Hepatocyte (in vitro differentiated cells): ENCODE data around the gene GUCY1A2. TPM values are rescaled to one million over a fixed set of nuclear protein-coding genes. Genes with fewer than 3 reads are reported as not detected.
A peak's percentile ranks its signal among the peaks of the same experiment; 100 is the strongest.

Experiments
- DNase-seq: peaks from one replicate; pipeline ENCODE4 v3.0.0-alpha.2; 2016; ENCODE audit warnings: low spot score
- H2AFZ ChIP-seq: fragments of 200-600 bp; sonication (generic); 2 replicates; pipeline ENCODE4 v1.6.0; 2016; ENCODE audit warnings: antibody characterized with exemption, mild to moderate bottlenecking
- H3K27ac ChIP-seq: fragments of 200-600 bp; sonication (generic); 2 replicates; pipeline ENCODE4 v1.5.1; 2016; ENCODE audit warnings: mild to moderate bottlenecking
- H3K27me3 ChIP-seq: fragments of 200-600 bp; sonication (generic); 2 replicates; pipeline ENCODE4 v1.6.1; 2016
- H3K36me3 ChIP-seq: fragments of 200-600 bp; sonication (generic); replicated peaks from 2 replicates; pipeline ENCODE4 v1.5.1; 2016; ENCODE audit warnings: low read depth; ENCODE audit not compliant: insufficient read depth
- H3K4me1 ChIP-seq: fragments of 200-600 bp; sonication (generic); 2 replicates; pipeline ENCODE4 v1.5.1; 2016; ENCODE audit warnings: mild to moderate bottlenecking, moderate library complexity; ENCODE audit not compliant: insufficient read depth
- H3K4me2 ChIP-seq: fragments of 200-600 bp; sonication (generic); 2 replicates; pipeline ENCODE4 v1.6.0; 2016
- H3K4me3 ChIP-seq: fragments of 200-600 bp; sonication (generic); 2 replicates; pipeline ENCODE4 v1.5.1; 2016; ENCODE audit warnings: mild to moderate bottlenecking
- H3K79me2 ChIP-seq: fragments of 200-600 bp; sonication (generic); 2 replicates; pipeline ENCODE4 v1.6.0; 2017; ENCODE audit warnings: mild to moderate bottlenecking
- H3K9me2 ChIP-seq: fragments of 200-600 bp; sonication (generic); replicated peaks from 2 replicates; pipeline ENCODE4 v1.6.0; 2017; ENCODE audit warnings: mild to moderate bottlenecking; ENCODE audit not compliant: insufficient read depth
- H3K9me3 ChIP-seq: fragments of 200-600 bp; sonication (generic); 2 replicates; pipeline ENCODE4 v1.5.1; 2016; ENCODE audit warnings: low read depth, mild to moderate bottlenecking
- H4K20me1 ChIP-seq: fragments of 200-600 bp; sonication (generic); 2 replicates; pipeline ENCODE4 v1.6.0; 2016; ENCODE audit warnings: mild to moderate bottlenecking; ENCODE audit not compliant: insufficient read depth, poor library complexity, severe bottlenecking
- CTCF ChIP-seq: fragments of 200-600 bp; sonication (generic); IDR thresholded peaks from 2 replicates; pipeline ENCODE4 v1.5.1; 2016; ENCODE audit warnings: antibody characterized with exemption, mild to moderate bottlenecking; ENCODE audit not compliant: poor library complexity
- EZH2 ChIP-seq: fragments of 200-600 bp; sonication (generic); IDR thresholded peaks from 2 replicates; pipeline ENCODE4 v1.6.1; 2016; ENCODE audit warnings: antibody characterized with exemption, mild to moderate bottlenecking, borderline replicate concordance
- EZH2phosphoT487 ChIP-seq: fragments of 200-600 bp; sonication (generic); IDR thresholded peaks from one replicate; pipeline ENCODE4 v1.6.1; 2018; ENCODE audit warnings: antibody characterized with exemption, mild to moderate bottlenecking, low read depth, moderate library complexity; ENCODE audit not compliant: unreplicated experiment, severe bottlenecking
- WGBS: methylation state at CpG from one replicate; pipeline ENCODE4 v1.1.6; 2016; ENCODE audit warnings: low lambda C conversion rate; ENCODE audit errors: missing lambda C conversion rate; 5-methylcytosine and 5-hydroxymethylcytosine counted together
- polyA plus RNA-seq: library from polyadenylated mRNA; unstranded; fragments of >200 nt; fragmentation: Nextera tagmentation; extraction: Ambion mirVana; gene quantifications from 2 replicates; pipeline ENCODE4 v1.2.1, GENCODE V29; 2016
- total RNA-seq: library from RNA; depleted of rRNA; stranded (reverse); fragments of >200 nt; gene quantifications from 2 replicates; pipeline ENCODE4 v1.2.3, GENCODE V29; 2014

GUCY1A2 gene
- total and polyA plus RNA-seq, 2 experiments from 2014 or later = 3.3 to 9.1 TPM

GRCh38 chr11:106961518-106961917 lies 56.8 kb downstream of the GUCY1A2 start:
- no peaks in the 10 kb centered on the region for H3K36me3 ChIP-seq
- H3K27ac ChIP-seq = peak overlapping the region; percentile 26
- WGBS = 21% methylated on average over 1 of the region's 1 CpG
- H3K79me2 ChIP-seq = no peaks in the 10 kb centered on the region
- H3K9me2 ChIP-seq = no peaks in the 10 kb centered on the region
- H3K4me3 ChIP-seq = no peak overlapping the region
- no peak for DNase-seq
- peak overlapping the region; percentile 28 for H3K4me2 ChIP-seq
- no peaks in the 10 kb centered on the region for H3K27me3 ChIP-seq
- H4K20me1 ChIP-seq = no peaks in the 10 kb centered on the region
- peaks cover 22% of the 10 kb centered on the region for H3K4me1 ChIP-seq
- no peaks in the 10 kb centered on the region for H3K9me3 ChIP-seq
- TF ChIP-seq CTCF = no peak
- no peak for TF ChIP-seq EZH2phosphoT487
- TF ChIP-seq EZH2 = no peak
- H2AFZ ChIP-seq = no peak overlapping the region

- H4K20me1 ChIP-seq = no peaks in the 10 kb centered on the region
- WGBS = 8% methylated on average over 1 of the region's 1 CpG
- H3K9me3 ChIP-seq = no peaks in the 10 kb centered on the region
- H3K9me2 ChIP-seq = no peaks in the 10 kb centered on the region
- H3K27me3 ChIP-seq = no peaks in the 10 kb centered on the region
- H2AFZ ChIP-seq = no peak overlapping the region
- no peak for DNase-seq
- H3K79me2 ChIP-seq = no peaks in the 10 kb centered on the region
- H3K4me3 ChIP-seq = no peak overlapping the region
- TF ChIP-seq EZH2phosphoT487 = no peak
- TF ChIP-seq EZH2 = no peak
- no peak for TF ChIP-seq CTCF
- peak overlapping the region; percentile 1 for H3K27ac ChIP-seq
- H3K36me3 ChIP-seq = no peaks in the 10 kb centered on the region
- H3K4me1 ChIP-seq = peaks cover 22% of the 10 kb centered on the region
- peak overlapping the region; percentile 28 for H3K4me2 ChIP-seq
Measured at GRCh38 chr11:106961048-106961447, 57.2 kb downstream of the GUCY1A2 start.

GRCh38 chr11:106959800-106960199 lies 58.5 kb downstream of the GUCY1A2 start:
- Histone ChIP-seq H3K27me3 (no peaks in the 10 kb centered on the region), H3K4me1 (peaks cover 22% of the 10 kb centered on the region), H3K36me3 (no peaks in the 10 kb centered on the region), H3K9me2 (no peaks in the 10 kb centered on the region), H3K79me2 (no peaks in the 10 kb centered on the region), H3K9me3 (no peaks in the 10 kb centered on the region), H3K4me3 (no peak overlapping the region), H3K27ac (no peak overlapping the region), H2AFZ (no peak overlapping the region), H4K20me1 (no peaks in the 10 kb centered on the region), H3K4me2 (no peak overlapping the region)
- DNase-seq = no peak
- WGBS = 75% methylated on average over 1 of the region's 1 CpG
- TF ChIP-seq EZH2phosphoT487 = no peak
- TF ChIP-seq EZH2 = no peak
- no peak for TF ChIP-seq CTCF

- Histone ChIP-seq H4K20me1 (no peaks in the 10 kb centered on the region), H2AFZ (no peak overlapping the region), H3K9me2 (no peaks in the 10 kb centered on the region), H3K79me2 (no peaks in the 10 kb centered on the region), H3K4me3 (no peak overlapping the region), H3K9me3 (no peaks in the 10 kb centered on the region), H3K27ac (no peak overlapping the region), H3K4me1 (peaks cover 22% of the 10 kb centered on the region), H3K36me3 (no peaks in the 10 kb centered on the region), H3K4me2 (no peak overlapping the region), H3K27me3 (no peaks in the 10 kb centered on the region)
- TF ChIP-seq CTCF (no peak), EZH2 (no peak), EZH2phosphoT487 (no peak)
- DNase-seq = no peak
- WGBS = 88% methylated on average over 3 of the region's 3 CpGs
Measured at GRCh38 chr11:106959386-106959785, 58.9 kb downstream of the GUCY1A2 start.
